ENCODE measurements around the gene MOB2.

DNA sequence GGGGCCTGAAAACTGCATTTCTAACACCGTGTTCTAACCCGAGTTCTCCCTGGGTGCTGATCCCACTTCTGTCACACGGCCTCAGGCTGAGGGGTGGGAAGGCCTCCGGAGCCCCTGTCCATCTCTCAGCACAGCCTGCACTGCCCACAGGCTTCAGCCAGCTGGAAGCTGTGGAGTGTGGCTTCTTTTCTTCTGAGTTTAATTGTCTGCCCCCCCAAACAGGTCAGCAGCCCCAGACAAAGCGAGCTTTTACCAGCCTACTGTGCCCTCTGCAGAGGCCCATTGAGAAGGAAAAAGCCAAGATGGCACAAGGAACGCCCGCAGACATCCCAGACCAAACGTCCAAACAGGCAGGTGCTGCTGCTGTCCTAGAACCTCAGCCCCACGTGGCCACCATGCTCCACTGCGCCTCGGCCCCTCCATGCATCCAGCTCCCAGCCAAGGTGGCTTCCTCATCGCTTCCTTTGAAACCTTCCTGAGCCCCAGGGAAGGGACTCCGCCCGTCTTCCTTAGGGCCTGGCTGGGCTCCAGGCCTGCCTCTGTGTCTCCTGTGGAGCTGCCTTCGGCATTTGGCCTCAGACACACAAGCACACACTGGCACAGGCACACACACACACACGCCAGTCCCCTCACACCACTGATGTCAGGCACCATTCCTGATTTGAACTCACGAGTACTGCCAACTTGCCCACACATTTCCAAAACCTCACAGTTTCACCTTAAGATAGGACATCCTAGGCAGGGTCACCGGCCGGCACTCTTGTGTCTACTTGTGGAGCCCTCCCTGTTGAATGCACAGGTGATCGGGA is 1.7 kb downstream of the MOB2 start:
- no peak for TF ChIP-seq EZH2 (IDR thresholded peaks at IDR 0.05)
- TF ChIP-seq POLR2AphosphoS5 (IDR thresholded peaks at IDR 0.05; ENCODE audit: borderline replicate concordance, low read depth, low read length): no peak
- no peak for TF ChIP-seq FOXP2 (optimal IDR thresholded peaks at IDR 0.05; ENCODE audit: control extremely low read depth, extremely low read length, insufficient read depth)

Measured in SK-N-MC (cell line).